ENCODE data around the gene PRODH2. TPM values are rescaled to one million over a fixed set of nuclear protein-coding genes. Genes with fewer than 3 reads are reported as not detected.

Gene PRODH2
- total RNA-seq, 6 experiments from 2014 or later, result not detected

- no peak overlapping the region for H3K4me3 Mint-ChIP-seq
- no peaks in the 10 kb centered on the region for H3K9me3 Mint-ChIP-seq
- TF ChIP-seq CTCF (IDR thresholded peaks at IDR 0.05), result no peak
- H3K27ac Mint-ChIP-seq, result no peak overlapping the region; the same call in 1 of the 2 replicates
- DNase-seq, result no peak
- H3K36me3 Mint-ChIP-seq (ENCODE audit: low read depth), result peaks cover 10% of the 10 kb centered on the region
- peaks cover 48% of the 10 kb centered on the region for H3K4me1 Mint-ChIP-seq (ENCODE audit: low read depth)
- peaks cover 7% of the 10 kb centered on the region for H3K27me3 Mint-ChIP-seq (ENCODE audit: insufficient read depth)
Observed at GRCh38 chr19:35751839-35752745, 60.6 kb downstream of the PRODH2 start.

- H3K4me1 Mint-ChIP-seq (ENCODE audit: low read depth), result peaks cover 43% of the 10 kb centered on the region
- no peak for DNase-seq
- peaks cover 8% of the 10 kb centered on the region for H3K27me3 Mint-ChIP-seq (ENCODE audit: insufficient read depth)
- H3K27ac Mint-ChIP-seq, result 0 out of 2 replicates have a peak overlapping the region, but pooled peaks have one; percentile 18
- H3K9me3 Mint-ChIP-seq, result no peaks in the 10 kb centered on the region
- peaks cover 9% of the 10 kb centered on the region for H3K36me3 Mint-ChIP-seq (ENCODE audit: low read depth)
- peak overlapping the region; percentile 97 for H3K4me3 Mint-ChIP-seq
- TF ChIP-seq CTCF (IDR thresholded peaks at IDR 0.05), result no peak
Observed at GRCh38 chr19:35750167-35750566, 62.5 kb downstream of the PRODH2 start.

Other genes starting within 250 kb of the PRODH2 start
- not detected for gene ATP4A, start 249.2 kb downstream of the PRODH2 start, total RNA-seq (2021; fragmentation: NEBNext Ultra II Directional; extraction: Animal tissue kit (Norgen Biotek cat#: 25700))
- gene PMIS2, start 226.7 kb downstream of the PRODH2 start, total RNA-seq (2021; fragmentation: NEBNext Ultra II Directional; extraction: Animal tissue kit (Norgen Biotek cat#: 25700)), result not detected
- 10 to 100 TPM in 5 of 6 experiments, 1 to 10 TPM in 1; 6.6 to 13.9 (median 12.2) TPM for gene HAUS5, start 200.1 kb downstream of the PRODH2 start, total RNA-seq (2021; fragmentation: NEBNext Ultra II Directional; extraction: Animal tissue kit (Norgen Biotek cat#: 25700))
- 100 to 1,000 TPM; 110 to 129 (median 120) TPM for gene RBM42, start 183.8 kb downstream of the PRODH2 start, total RNA-seq (2021; fragmentation: NEBNext Ultra II Directional; extraction: Animal tissue kit (Norgen Biotek cat#: 25700))
- gene ETV2, start 171.1 kb downstream of the PRODH2 start, total RNA-seq (2021; fragmentation: NEBNext Ultra II Directional; extraction: Animal tissue kit (Norgen Biotek cat#: 25700)), result 1 to 10 TPM in 5 of 6 experiments, under 1 TPM in 1; 0.71 to 2.2 (median 1.4) TPM
- 100 to 1,000 TPM; 375 to 463 (median 413) TPM for gene COX6B1, start 164.5 kb downstream of the PRODH2 start, total RNA-seq (2021; fragmentation: NEBNext Ultra II Directional; extraction: Animal tissue kit (Norgen Biotek cat#: 25700))
- gene UPK1A, start 146.3 kb downstream of the PRODH2 start, total RNA-seq (2021; fragmentation: NEBNext Ultra II Directional; extraction: Animal tissue kit (Norgen Biotek cat#: 25700)), result under 1 TPM in 1 of 6 experiments, not detected in 5; 0.18 TPM
- gene ZBTB32, start 108.3 kb downstream of the PRODH2 start, total RNA-seq (2021; fragmentation: NEBNext Ultra II Directional; extraction: Animal tissue kit (Norgen Biotek cat#: 25700)), result not detected
- gene KMT2B, start 94.8 kb downstream of the PRODH2 start, total RNA-seq (2021; fragmentation: NEBNext Ultra II Directional; extraction: Animal tissue kit (Norgen Biotek cat#: 25700)), result 10 to 100 TPM; 20.1 to 24.4 (median 21.7) TPM
- gene IGFLR1, start 70.4 kb downstream of the PRODH2 start, total RNA-seq (2021; fragmentation: NEBNext Ultra II Directional; extraction: Animal tissue kit (Norgen Biotek cat#: 25700)), result 1 to 10 TPM in 4 of 6 experiments, under 1 TPM in 2; 0.76 to 2.8 (median 1.4) TPM
- 10 to 100 TPM; 18.0 to 20.8 (median 18.7) TPM for gene U2AF1L4, start 67.4 kb downstream of the PRODH2 start, total RNA-seq (2021; fragmentation: NEBNext Ultra II Directional; extraction: Animal tissue kit (Norgen Biotek cat#: 25700))
- 10 to 100 TPM; 68.2 to 86.6 (median 74.9) TPM for gene PSENEN, start 67.2 kb downstream of the PRODH2 start, total RNA-seq (2021; fragmentation: NEBNext Ultra II Directional; extraction: Animal tissue kit (Norgen Biotek cat#: 25700))
- gene LIN37, start 64.3 kb downstream of the PRODH2 start, total RNA-seq (2021; fragmentation: NEBNext Ultra II Directional; extraction: Animal tissue kit (Norgen Biotek cat#: 25700)), result 1 to 10 TPM; 6.0 to 9.9 (median 8.7) TPM
- gene HSPB6, start 55.8 kb downstream of the PRODH2 start, total RNA-seq (2021; fragmentation: NEBNext Ultra II Directional; extraction: Animal tissue kit (Norgen Biotek cat#: 25700)), result 100 to 1,000 TPM in 1 of 6 experiments, 10 to 100 TPM in 5; 37.0 to 122 (median 43.9) TPM
- 10 to 100 TPM; 26.4 to 30.0 (median 29.0) TPM for gene PROSER3, start 54.7 kb downstream of the PRODH2 start, total RNA-seq (2021; fragmentation: NEBNext Ultra II Directional; extraction: Animal tissue kit (Norgen Biotek cat#: 25700))
- 10 to 100 TPM in 1 of 6 experiments, 1 to 10 TPM in 5; 5.4 to 11.0 (median 8.8) TPM for gene ARHGAP33, start 37.3 kb downstream of the PRODH2 start, total RNA-seq (2021; fragmentation: NEBNext Ultra II Directional; extraction: Animal tissue kit (Norgen Biotek cat#: 25700))
- gene NPHS1, start 39.7 kb upstream of the PRODH2 start, total RNA-seq (2021; fragmentation: NEBNext Ultra II Directional; extraction: Animal tissue kit (Norgen Biotek cat#: 25700)), result not detected
- gene KIRREL2, start 44.1 kb upstream of the PRODH2 start, total RNA-seq (2021; fragmentation: NEBNext Ultra II Directional; extraction: Animal tissue kit (Norgen Biotek cat#: 25700)), result under 1 TPM in 1 of 6 experiments, not detected in 5; 0.07 TPM
- 10 to 100 TPM; 24.3 to 39.7 (median 38.1) TPM for gene APLP1, start 55.7 kb upstream of the PRODH2 start, total RNA-seq (2021; fragmentation: NEBNext Ultra II Directional; extraction: Animal tissue kit (Norgen Biotek cat#: 25700))
- 1 to 10 TPM; 3.9 to 7.2 (median 5.3) TPM for gene NFKBID, start 87.7 kb upstream of the PRODH2 start, total RNA-seq (2021; fragmentation: NEBNext Ultra II Directional; extraction: Animal tissue kit (Norgen Biotek cat#: 25700))
- 1 to 10 TPM in 5 of 6 experiments, under 1 TPM in 1; 0.96 to 4.1 (median 1.2) TPM for gene HCST, start 89.7 kb upstream of the PRODH2 start, total RNA-seq (2021; fragmentation: NEBNext Ultra II Directional; extraction: Animal tissue kit (Norgen Biotek cat#: 25700))
- gene TYROBP, start 95.5 kb upstream of the PRODH2 start, total RNA-seq (2021; fragmentation: NEBNext Ultra II Directional; extraction: Animal tissue kit (Norgen Biotek cat#: 25700)), result not detected
- 10 to 100 TPM; 15.3 to 21.0 (median 19.1) TPM for gene LRFN3, start 123.5 kb upstream of the PRODH2 start, total RNA-seq (2021; fragmentation: NEBNext Ultra II Directional; extraction: Animal tissue kit (Norgen Biotek cat#: 25700))
- 10 to 100 TPM in 2 of 6 experiments, 1 to 10 TPM in 4; 8.2 to 12.5 (median 8.9) TPM for gene SDHAF1, start 182.3 kb upstream of the PRODH2 start, total RNA-seq (2021; fragmentation: NEBNext Ultra II Directional; extraction: Animal tissue kit (Norgen Biotek cat#: 25700))
- gene SYNE4, start 196.0 kb upstream of the PRODH2 start, total RNA-seq (2021; fragmentation: NEBNext Ultra II Directional; extraction: Animal tissue kit (Norgen Biotek cat#: 25700)), result under 1 TPM; 0.07 to 0.40 (median 0.29) TPM
- 10 to 100 TPM; 25.3 to 31.5 (median 28.5) TPM for gene ALKBH6, start 201.4 kb upstream of the PRODH2 start, total RNA-seq (2021; fragmentation: NEBNext Ultra II Directional; extraction: Animal tissue kit (Norgen Biotek cat#: 25700))
- gene CLIP3, start 220.0 kb upstream of the PRODH2 start, total RNA-seq (2021; fragmentation: NEBNext Ultra II Directional; extraction: Animal tissue kit (Norgen Biotek cat#: 25700)), result 10 to 100 TPM; 62.2 to 93.1 (median 83.9) TPM
- gene THAP8, start 241.4 kb upstream of the PRODH2 start, total RNA-seq (2021; fragmentation: NEBNext Ultra II Directional; extraction: Animal tissue kit (Norgen Biotek cat#: 25700)), result 1 to 10 TPM; 5.2 to 6.4 (median 5.5) TPM
- gene WDR62, start 242.1 kb upstream of the PRODH2 start, total RNA-seq (2021; fragmentation: NEBNext Ultra II Directional; extraction: Animal tissue kit (Norgen Biotek cat#: 25700)), result 10 to 100 TPM in 5 of 6 experiments, 1 to 10 TPM in 1; 6.5 to 13.8 (median 13.0) TPM